Measurements from ENCODE around the gene DNASE1L3. TPM values are rescaled to one million over a fixed set of nuclear protein-coding genes. Genes with fewer than 3 reads are reported as not detected.
A peak's percentile ranks its signal among the peaks of the same experiment; 100 is the strongest.
"Not testable (repeated sequence)": the region's sequence is repeated elsewhere in the genome, so short reads cannot be mapped to it uniquely, and the experiment has no call there.

DNASE1L3 gene
- total and polyA plus RNA-seq, 2 donors: 12.9 to 52.0 TPM

GRCh38 chr3:58237941-58238681 is 27.3 kb upstream of the DNASE1L3 start:
- under 1% methylated on average over 53 of the region's 53 CpGs for WGBS
- H3K27ac ChIP-seq (ENCODE audit: low read depth in 1 of 2, low read length in 1 of 2): peak overlapping the region in 1 of 2 donors; percentile 68
- peaks cover 3 to 23% of the 10 kb centered on the region in 2 donors for H3K27me3 ChIP-seq (ENCODE audit: control insufficient read depth in 2 of 2, insufficient read depth in 1 of 2, low read length in 1 of 2)
- H3K9me3 ChIP-seq (ENCODE audit: control insufficient read depth in 2 of 2, insufficient read depth in 1 of 2, low read length in 1 of 2): no peaks in the 10 kb centered on the region
- H3K36me3 ChIP-seq (ENCODE audit: control insufficient read depth in 2 of 2, insufficient read depth in 2 of 2, low read length in 1 of 2): no peaks in the 10 kb centered on the region
- peaks cover 7 to 19% of the 10 kb centered on the region in 2 donors for H3K4me1 ChIP-seq (ENCODE audit: control insufficient read depth in 2 of 2, insufficient read depth in 2 of 2, low read length in 2 of 2)
- H3K4me3 ChIP-seq (ENCODE audit: low read length in 2 of 2): peak overlapping the region; percentile 71 to 86
- peak in 5 of 9 donors; percentile 23 to 56 (median 33) for DNase-seq (ENCODE audit: low read depth in 6 of 9, low spot score in 9 of 9)

GRCh38 chr3:58237238-58237940 is 26.6 kb upstream of the DNASE1L3 start, which contains the start of gene ABHD6:
Gene ABHD6 (plus strand): TSS chr3:58237792. CDS start chr3:58256587, 18,795 bp downstream.
- peak within 1 kb of the TSS in 1 of 2 donors; percentile 91 for H3K27ac ChIP-seq (ENCODE audit: low read depth in 1 of 2, low read length in 1 of 2)
- DNase-seq (ENCODE audit: low read depth in 6 of 9, low spot score in 9 of 9): peak in 8 of 9 donors; percentile 42 to 90 (median 74)
- H3K4me1 ChIP-seq (ENCODE audit: control insufficient read depth in 2 of 2, insufficient read depth in 2 of 2, low read length in 2 of 2): peaks cover 7 to 19% of the 10 kb centered on the region in 2 donors
- H3K27me3 ChIP-seq (ENCODE audit: control insufficient read depth in 2 of 2, insufficient read depth in 1 of 2, low read length in 1 of 2): peaks cover 3 to 23% of the 10 kb centered on the region in 2 donors
- no peaks in the 10 kb centered on the region for H3K9me3 ChIP-seq (ENCODE audit: control insufficient read depth in 2 of 2, insufficient read depth in 1 of 2, low read length in 1 of 2)
- H3K36me3 ChIP-seq (ENCODE audit: control insufficient read depth in 2 of 2, insufficient read depth in 2 of 2, low read length in 1 of 2): no peaks in the 10 kb centered on the region
- under 1% methylated on average over 77 of the region's 77 CpGs for WGBS
- peak within 1 kb of the TSS; percentile 71 to 86 for H3K4me3 ChIP-seq (ENCODE audit: low read length in 2 of 2)

- Histone ChIP-seq H3K36me3 (ENCODE audit: control insufficient read depth in 2 of 2, insufficient read depth in 2 of 2, low read length in 1 of 2) (no peaks in the 10 kb centered on the region), H3K4me1 (ENCODE audit: control insufficient read depth in 2 of 2, insufficient read depth in 2 of 2, low read length in 2 of 2) (peaks cover 7 to 19% of the 10 kb centered on the region in 2 donors), H3K27me3 (ENCODE audit: control insufficient read depth in 2 of 2, insufficient read depth in 1 of 2, low read length in 1 of 2) (peaks cover 3 to 23% of the 10 kb centered on the region in 2 donors), H3K27ac (ENCODE audit: low read depth in 1 of 2, low read length in 1 of 2) (no peak overlapping the region), H3K9me3 (ENCODE audit: control insufficient read depth in 2 of 2, insufficient read depth in 1 of 2, low read length in 1 of 2) (no peaks in the 10 kb centered on the region), H3K4me3 (ENCODE audit: low read length in 2 of 2) (peak overlapping the region; percentile 71 to 86)
- no peak for DNase-seq (ENCODE audit: low read depth in 6 of 9, low spot score in 9 of 9)
- 21% methylated on average over 24 of the region's 24 CpGs for WGBS
Measured at GRCh38 chr3:58236527-58237237, 25.9 kb upstream of the DNASE1L3 start.

GRCh38 chr3:58235970-58236369 is 25.2 kb upstream of the DNASE1L3 start:
- H3K4me3 ChIP-seq (ENCODE audit: low read length in 2 of 2): no peak overlapping the region
- no peak overlapping the region for H3K27ac ChIP-seq (ENCODE audit: low read depth in 1 of 2, low read length in 1 of 2)
- H3K9me3 ChIP-seq (ENCODE audit: control insufficient read depth in 2 of 2, insufficient read depth in 1 of 2, low read length in 1 of 2): no peaks in the 10 kb centered on the region
- H3K4me1 ChIP-seq (ENCODE audit: control insufficient read depth in 2 of 2, insufficient read depth in 2 of 2, low read length in 2 of 2): peaks cover 7 to 19% of the 10 kb centered on the region in 2 donors
- H3K27me3 ChIP-seq (ENCODE audit: control insufficient read depth in 2 of 2, insufficient read depth in 1 of 2, low read length in 1 of 2): peaks cover 3 to 23% of the 10 kb centered on the region in 2 donors
- 97% methylated on average over 4 of the region's 4 CpGs for WGBS
- no peaks in the 10 kb centered on the region for H3K36me3 ChIP-seq (ENCODE audit: control insufficient read depth in 2 of 2, insufficient read depth in 2 of 2, low read length in 1 of 2)
- DNase-seq (ENCODE audit: low read depth in 6 of 9, low spot score in 9 of 9): no peak

GRCh38 chr3:58234516-58234931 is 23.8 kb upstream of the DNASE1L3 start:
- Histone ChIP-seq H3K36me3 (ENCODE audit: control insufficient read depth in 2 of 2, insufficient read depth in 2 of 2, low read length in 1 of 2) (no peaks in the 10 kb centered on the region), H3K4me1 (ENCODE audit: control insufficient read depth in 2 of 2, insufficient read depth in 2 of 2, low read length in 2 of 2) (peaks cover 7 to 19% of the 10 kb centered on the region in 2 donors), H3K27ac (ENCODE audit: low read depth in 1 of 2, low read length in 1 of 2) (no peak overlapping the region), H3K27me3 (ENCODE audit: control insufficient read depth in 2 of 2, insufficient read depth in 1 of 2, low read length in 1 of 2) (peaks cover 3 to 23% of the 10 kb centered on the region in 2 donors), H3K4me3 (ENCODE audit: low read length in 2 of 2) (no peak overlapping the region), H3K9me3 (ENCODE audit: control insufficient read depth in 2 of 2, insufficient read depth in 1 of 2, low read length in 1 of 2) (no peaks in the 10 kb centered on the region)
- DNase-seq (ENCODE audit: low read depth in 6 of 9, low spot score in 9 of 9): no peak
- 71% methylated on average over 4 of the region's 4 CpGs for WGBS

GRCh38 chr3:58231666-58232065 is 20.9 kb upstream of the DNASE1L3 start:
- no peaks in the 10 kb centered on the region for H3K36me3 ChIP-seq (ENCODE audit: control insufficient read depth in 2 of 2, insufficient read depth in 2 of 2, low read length in 1 of 2)
- H3K9me3 ChIP-seq (ENCODE audit: control insufficient read depth in 2 of 2, insufficient read depth in 1 of 2, low read length in 1 of 2): no peaks in the 10 kb centered on the region
- 90% methylated on average over 2 of the region's 2 CpGs for WGBS
- peaks cover under 1 to 3% of the 10 kb centered on the region in 2 donors for H3K4me1 ChIP-seq (ENCODE audit: control insufficient read depth in 2 of 2, insufficient read depth in 2 of 2, low read length in 2 of 2)
- H3K4me3 ChIP-seq (ENCODE audit: low read length in 2 of 2): no peak overlapping the region
- no peak overlapping the region for H3K27ac ChIP-seq (ENCODE audit: low read depth in 1 of 2, low read length in 1 of 2)
- H3K27me3 ChIP-seq (ENCODE audit: control insufficient read depth in 2 of 2, insufficient read depth in 1 of 2, low read length in 1 of 2): peaks cover 3 to 11% of the 10 kb centered on the region in 2 donors
- DNase-seq (ENCODE audit: low read depth in 6 of 9, low spot score in 9 of 9): no peak

GRCh38 chr3:58230876-58231552 is 20.2 kb upstream of the DNASE1L3 start:
- no peak overlapping the region for H3K4me3 ChIP-seq (ENCODE audit: low read length in 2 of 2)
- DNase-seq (ENCODE audit: low read depth in 6 of 9, low spot score in 9 of 9): no peak
- no peaks in the 10 kb centered on the region for H3K9me3 ChIP-seq (ENCODE audit: control insufficient read depth in 2 of 2, insufficient read depth in 1 of 2, low read length in 1 of 2)
- H3K36me3 ChIP-seq (ENCODE audit: control insufficient read depth in 2 of 2, insufficient read depth in 2 of 2, low read length in 1 of 2): no peaks in the 10 kb centered on the region
- WGBS: 0% methylated on average over 1 of the region's 1 CpG
- H3K27ac ChIP-seq (ENCODE audit: low read depth in 1 of 2, low read length in 1 of 2): no peak overlapping the region
- H3K4me1 ChIP-seq (ENCODE audit: control insufficient read depth in 2 of 2, insufficient read depth in 2 of 2, low read length in 2 of 2): no peaks in the 10 kb centered on the region
- H3K27me3 ChIP-seq (ENCODE audit: control insufficient read depth in 2 of 2, insufficient read depth in 1 of 2, low read length in 1 of 2): peaks cover 3 to 5% of the 10 kb centered on the region in 2 donors

GRCh38 chr3:58227933-58228332 is 17.2 kb upstream of the DNASE1L3 start:
- 98% methylated on average over 3 of the region's 3 CpGs for WGBS

More at GRCh38 chr3:58227933-58228332, 17.2 kb upstream of the DNASE1L3 start:
- H3K27ac ChIP-seq (ENCODE audit: low read depth in 1 of 2, low read length in 1 of 2); H3K27me3 ChIP-seq (ENCODE audit: control insufficient read depth in 2 of 2, insufficient read depth in 1 of 2, low read length in 1 of 2); H3K36me3 ChIP-seq (ENCODE audit: control insufficient read depth in 2 of 2, insufficient read depth in 2 of 2, low read length in 1 of 2); H3K4me3 ChIP-seq (ENCODE audit: low read length in 2 of 2); H3K4me1 ChIP-seq (ENCODE audit: control insufficient read depth in 2 of 2, insufficient read depth in 2 of 2, low read length in 2 of 2); H3K9me3 ChIP-seq (ENCODE audit: control insufficient read depth in 2 of 2, insufficient read depth in 1 of 2, low read length in 1 of 2); DNase-seq (ENCODE audit: low read depth in 6 of 9, low spot score in 9 of 9): not testable (repeated sequence)

Data from thymus (tissue), 11 donors.